ENCODE results near the gene WARS2. TPM values are rescaled to one million over a fixed set of nuclear protein-coding genes. Genes with fewer than 3 reads are reported as not detected.

The WARS2 gene
- total RNA-seq, 1 experiment from 2014 or later: 10.5 TPM

DNA sequence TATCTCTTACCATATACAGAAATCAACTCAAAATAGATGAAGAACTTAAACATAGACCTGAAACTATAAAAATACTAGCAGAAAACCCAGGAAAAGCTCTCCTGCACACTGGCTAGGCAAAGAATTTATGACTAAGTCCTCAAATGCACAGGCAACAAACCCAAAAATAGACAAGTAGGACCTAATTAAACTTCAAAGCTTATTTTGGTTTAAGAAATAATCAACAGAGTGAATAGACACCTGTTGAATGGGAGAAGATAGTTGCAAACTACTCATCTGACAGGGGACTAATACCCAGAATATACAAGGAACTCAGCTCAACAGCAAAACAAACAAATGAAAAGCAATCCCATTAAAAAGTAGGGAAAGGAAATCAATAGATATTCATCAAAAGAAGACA is 40.7 kb downstream of the WARS2 start:
- H3K27ac ChIP-seq (ENCODE audit: low read depth, low read length): no peak overlapping the region
- no peak overlapping the region for H3K4me3 ChIP-seq (replicated peaks in 1 of 2; ENCODE audit: low read depth in 1 of 2, low read length in 2 of 2)
- DNase-seq (ENCODE audit: low read depth, low spot score) (no peak), ATAC-seq (no peak)
- no peaks in the 10 kb centered on the region for H4K20me1 ChIP-seq (ENCODE audit: insufficient read depth)
- H2AFZ ChIP-seq (ENCODE audit: low read depth, low read length, poor library complexity, severe bottlenecking): no peak overlapping the region
- no peak overlapping the region for H3K4me2 ChIP-seq (ENCODE audit: low read length)
- POLR2A ChIA-PET: no interaction called here
- H3K9me3 ChIP-seq (ENCODE audit: control insufficient read depth in 1 of 2, insufficient read depth in 1 of 2, low read depth in 1 of 2, low read length in 2 of 2): no peaks in the 10 kb centered on the region
- BruUV-seq (replicated peaks): no TSS peak
- TF ChIP-seq JUND (IDR thresholded peaks at IDR 0.05): no peak
- H3K9ac ChIP-seq (ENCODE audit: low read length): no peak overlapping the region
- H3K79me2 ChIP-seq (ENCODE audit: insufficient read depth, low read length): no peaks in the 10 kb centered on the region
- no peaks in the 10 kb centered on the region for H3K4me1 ChIP-seq (ENCODE audit: control insufficient read depth in 1 of 2, insufficient read depth in 2 of 2, low read length in 2 of 2)
- RAD21 ChIA-PET (ENCODE audit: low non-redundant PET in 1 of 2, low total read pairs in 2 of 2, uncharacterized antibody in 2 of 2, unreplicated experiment in 2 of 2): no interaction called here
- no peaks in the 10 kb centered on the region for H3K36me3 ChIP-seq (ENCODE audit: control insufficient read depth in 1 of 2, insufficient read depth in 2 of 2, low read length in 2 of 2)
- intact Hi-C loops (cut with micrococcal nuclease): no loop called here
- no peaks in the 10 kb centered on the region for H3K9me2 ChIP-seq (ENCODE audit: insufficient read depth)
- no peaks in the 10 kb centered on the region for H3K27me3 ChIP-seq (ENCODE audit: insufficient read depth, low read length)
- CTCF ChIA-PET: no interaction called here

DNA sequence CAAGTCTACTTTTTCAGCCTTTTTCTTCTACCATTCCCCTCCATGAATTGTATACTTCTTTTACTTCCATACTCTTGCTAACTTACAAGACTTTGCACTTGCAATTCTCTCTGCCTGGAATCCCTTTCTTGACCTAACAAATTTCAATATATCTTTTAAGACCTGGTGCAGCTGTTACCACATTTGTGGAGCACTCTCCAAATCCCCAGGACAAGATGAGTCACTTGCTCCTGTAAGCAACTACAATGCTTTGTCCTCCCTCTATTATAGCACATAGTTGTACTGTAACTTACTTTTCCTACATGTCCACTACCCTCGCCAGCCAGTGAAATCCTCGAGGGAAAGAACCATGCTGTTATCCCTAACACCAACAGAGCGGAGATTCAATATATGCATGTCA is 43.1 kb downstream of the WARS2 start:
- intact Hi-C loops (cut with micrococcal nuclease): no loop called here
- TF ChIP-seq SRF (IDR thresholded peaks at IDR 0.05; ENCODE audit: low read depth) (no peak), CBX3 (IDR thresholded peaks at IDR 0.05; ENCODE audit: low read depth) (no peak), JUND (IDR thresholded peaks at IDR 0.05) (no peak), EZH2phosphoT487 (IDR thresholded peaks at IDR 0.05; ENCODE audit: borderline replicate concordance) (no peak), YY1 (IDR thresholded peaks at IDR 0.05; ENCODE audit: extremely low read depth, insufficient replicate concordance, low read depth, low read length) (no peak), POLR2AphosphoS5 (IDR thresholded peaks at IDR 0.05; ENCODE audit: low read depth, low read length) (no peak), ELF1 (IDR thresholded peaks at IDR 0.05; ENCODE audit: borderline replicate concordance, low read depth) (no peak), FOSL1 (IDR thresholded peaks at IDR 0.05; ENCODE audit: low read depth) (no peak), POLR2A (IDR thresholded peaks at IDR 0.05; ENCODE audit: borderline replicate concordance, extremely low read depth, insufficient read depth, insufficient read length) (no peak), ZFX (IDR thresholded peaks at IDR 0.05) (no peak)
- TF ChIP-seq, protein P1, sequence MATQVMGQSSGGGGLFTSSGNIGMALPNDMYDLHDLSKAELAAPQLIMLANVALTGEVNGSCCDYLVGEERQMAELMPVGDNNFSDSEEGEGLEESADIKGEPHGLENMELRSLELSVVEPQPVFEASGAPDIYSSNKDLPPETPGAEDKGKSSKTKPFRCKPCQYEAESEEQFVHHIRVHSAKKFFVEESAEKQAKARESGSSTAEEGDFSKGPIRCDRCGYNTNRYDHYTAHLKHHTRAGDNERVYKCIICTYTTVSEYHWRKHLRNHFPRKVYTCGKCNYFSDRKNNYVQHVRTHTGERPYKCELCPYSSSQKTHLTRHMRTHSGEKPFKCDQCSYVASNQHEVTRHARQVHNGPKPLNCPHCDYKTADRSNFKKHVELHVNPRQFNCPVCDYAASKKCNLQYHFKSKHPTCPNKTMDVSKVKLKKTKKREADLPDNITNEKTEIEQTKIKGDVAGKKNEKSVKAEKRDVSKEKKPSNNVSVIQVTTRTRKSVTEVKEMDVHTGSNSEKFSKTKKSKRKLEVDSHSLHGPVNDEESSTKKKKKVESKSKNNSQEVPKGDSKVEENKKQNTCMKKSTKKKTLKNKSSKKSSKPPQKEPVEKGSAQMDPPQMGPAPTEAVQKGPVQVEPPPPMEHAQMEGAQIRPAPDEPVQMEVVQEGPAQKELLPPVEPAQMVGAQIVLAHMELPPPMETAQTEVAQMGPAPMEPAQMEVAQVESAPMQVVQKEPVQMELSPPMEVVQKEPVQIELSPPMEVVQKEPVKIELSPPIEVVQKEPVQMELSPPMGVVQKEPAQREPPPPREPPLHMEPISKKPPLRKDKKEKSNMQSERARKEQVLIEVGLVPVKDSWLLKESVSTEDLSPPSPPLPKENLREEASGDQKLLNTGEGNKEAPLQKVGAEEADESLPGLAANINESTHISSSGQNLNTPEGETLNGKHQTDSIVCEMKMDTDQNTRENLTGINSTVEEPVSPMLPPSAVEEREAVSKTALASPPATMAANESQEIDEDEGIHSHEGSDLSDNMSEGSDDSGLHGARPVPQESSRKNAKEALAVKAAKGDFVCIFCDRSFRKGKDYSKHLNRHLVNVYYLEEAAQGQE (IDR thresholded peaks at IDR 0.05; ENCODE audit: low read depth): no peak
- no peak overlapping the region for H3K27ac ChIP-seq (ENCODE audit: low read depth, low read length)
- no peaks in the 10 kb centered on the region for H3K9me3 ChIP-seq (ENCODE audit: control insufficient read depth in 1 of 2, insufficient read depth in 1 of 2, low read depth in 1 of 2, low read length in 2 of 2)
- no peak overlapping the region for H3K4me2 ChIP-seq (ENCODE audit: low read length)
- ChIA-PET POLR2A (no interaction called here), RAD21 (ENCODE audit: low non-redundant PET in 1 of 2, low total read pairs in 2 of 2, uncharacterized antibody in 2 of 2, unreplicated experiment in 2 of 2) (no interaction called here), CTCF (no interaction called here)
- ATAC-seq (no peak), DNase-seq (ENCODE audit: low read depth, low spot score) (no peak)
- BruUV-seq (replicated peaks): no TSS peak
- H3K79me2 ChIP-seq (ENCODE audit: insufficient read depth, low read length): no peaks in the 10 kb centered on the region
- no peak overlapping the region for H3K9ac ChIP-seq (ENCODE audit: low read length)
- no peaks in the 10 kb centered on the region for H3K4me1 ChIP-seq (ENCODE audit: control insufficient read depth in 1 of 2, insufficient read depth in 2 of 2, low read length in 2 of 2)
- H4K20me1 ChIP-seq (ENCODE audit: insufficient read depth): no peaks in the 10 kb centered on the region
- no peak overlapping the region for H3K4me3 ChIP-seq (replicated peaks in 1 of 2; ENCODE audit: low read depth in 1 of 2, low read length in 2 of 2)
- H3K9me2 ChIP-seq (ENCODE audit: insufficient read depth): no peaks in the 10 kb centered on the region
- no peaks in the 10 kb centered on the region for H3K27me3 ChIP-seq (ENCODE audit: insufficient read depth, low read length)
- H2AFZ ChIP-seq (ENCODE audit: low read depth, low read length, poor library complexity, severe bottlenecking): no peak overlapping the region
- no peaks in the 10 kb centered on the region for H3K36me3 ChIP-seq (ENCODE audit: control insufficient read depth in 1 of 2, insufficient read depth in 2 of 2, low read length in 2 of 2)
